Suppressor macrophage treated with lipopolysaccharide for 4 hours (primary cell): Measurements from ENCODE around the gene ADH5.
"Not testable (repeated sequence)": the region's sequence is repeated elsewhere in the genome, so short reads cannot be mapped to it uniquely, and the experiment has no call there.

Source experiments
- DNase-seq: peaks from one replicate; pipeline ENCODE4 v3.0.0-alpha.2; 2020

Gene ADH5

DNA sequence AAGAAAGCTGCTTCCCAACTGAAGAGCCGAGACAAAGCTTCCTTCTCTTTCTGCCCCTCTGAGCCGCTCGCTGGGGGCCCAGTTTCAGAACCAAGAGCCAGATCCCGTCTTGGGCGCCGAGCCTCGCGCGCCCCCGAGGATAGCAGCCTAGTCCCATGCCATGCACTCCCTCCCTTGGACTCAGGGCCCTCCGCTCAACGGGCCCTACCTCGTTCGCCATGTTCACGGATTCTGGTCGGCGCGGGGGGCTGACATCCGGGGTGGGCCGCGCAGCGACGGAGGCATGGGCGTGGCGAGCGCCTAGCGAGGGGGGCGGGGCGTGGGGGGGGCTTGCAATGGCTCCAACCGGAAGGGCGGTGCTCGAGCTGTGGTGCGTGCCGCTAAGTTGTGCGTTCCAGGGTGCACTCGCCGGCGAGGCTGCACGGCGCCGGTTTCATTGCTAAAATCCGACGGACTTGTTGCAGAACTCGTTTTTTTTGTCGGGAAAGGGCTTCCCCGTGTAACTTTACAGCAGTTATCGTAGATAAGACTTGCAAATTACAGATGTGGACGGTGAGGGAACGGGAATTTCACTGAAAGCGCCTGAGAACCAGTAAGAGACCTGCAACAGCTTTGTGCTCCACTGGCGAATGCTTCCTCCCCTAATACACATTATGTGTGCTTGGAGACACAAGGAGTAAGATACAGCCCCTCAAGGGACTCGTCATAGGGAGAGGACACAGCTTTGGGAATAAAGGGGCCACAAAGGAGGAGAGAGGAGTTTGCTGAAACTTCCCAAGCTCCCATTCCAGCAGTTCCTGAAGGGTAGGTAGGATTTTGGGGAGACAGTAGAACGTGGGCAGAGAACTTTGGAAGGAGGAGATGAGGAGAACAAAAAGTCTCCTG is at the start of gene ADH5:
Gene ADH5, minus strand, starts transcription at position 308 of the 885 bp plus-strand sequence. Its CDS starts 88 bp downstream, at position 220.
- DNase-seq: peak; percentile 88

DNA sequence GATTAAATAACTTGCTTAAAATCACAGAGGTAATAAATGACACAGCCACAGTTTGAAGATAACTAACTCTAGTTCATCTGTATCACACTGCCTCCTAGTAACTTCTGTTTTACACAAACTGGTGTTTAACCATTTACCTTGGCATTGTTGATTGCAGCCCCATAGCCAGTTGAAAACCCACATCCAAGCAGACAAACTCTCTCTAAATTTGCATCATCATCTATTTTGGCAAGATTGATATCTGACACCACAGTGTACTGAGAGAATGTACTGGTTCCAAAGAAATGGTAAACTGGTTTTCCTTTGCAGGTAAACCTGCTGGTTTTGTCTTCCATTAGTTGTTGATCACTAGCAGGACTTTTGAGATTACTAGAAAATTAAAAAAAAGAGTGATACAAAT is 47.7 kb upstream of the ADH5 start:
- DNase-seq: no peak

DNA sequence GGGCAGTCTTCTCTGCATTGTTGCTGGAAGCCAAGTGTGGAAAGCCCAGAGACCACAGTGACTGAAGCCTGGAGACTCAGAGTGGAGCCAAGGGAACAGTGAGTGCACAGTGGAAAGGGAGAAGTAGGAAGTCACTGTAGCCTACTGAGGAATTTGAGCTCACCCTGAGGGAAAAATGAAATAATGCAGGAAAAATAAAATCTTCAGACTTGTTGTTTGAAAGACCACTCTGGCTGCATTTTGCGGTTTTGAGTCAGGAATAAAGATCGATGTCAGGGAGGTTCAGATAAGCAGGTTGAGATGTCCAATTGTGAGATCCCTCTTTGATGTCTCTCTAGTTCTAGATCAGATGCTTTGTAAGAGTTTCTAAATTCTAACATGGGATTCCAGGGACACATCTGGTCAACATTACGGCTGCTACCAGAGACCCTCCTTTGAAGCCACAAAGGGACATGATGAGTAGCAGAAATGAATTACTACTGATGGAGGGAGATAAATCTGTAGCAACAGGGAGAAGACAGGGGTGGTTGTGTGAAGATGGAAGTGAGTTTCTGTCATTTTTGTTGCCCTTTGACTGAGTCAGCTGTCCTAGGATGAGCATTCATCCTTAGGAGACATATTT is 47.1 kb upstream of the ADH5 start:
- no peak for DNase-seq

- no peak for DNase-seq
Measured at GRCh38 chr4:99134586-99134985, 46.0 kb upstream of the ADH5 start.

DNA sequence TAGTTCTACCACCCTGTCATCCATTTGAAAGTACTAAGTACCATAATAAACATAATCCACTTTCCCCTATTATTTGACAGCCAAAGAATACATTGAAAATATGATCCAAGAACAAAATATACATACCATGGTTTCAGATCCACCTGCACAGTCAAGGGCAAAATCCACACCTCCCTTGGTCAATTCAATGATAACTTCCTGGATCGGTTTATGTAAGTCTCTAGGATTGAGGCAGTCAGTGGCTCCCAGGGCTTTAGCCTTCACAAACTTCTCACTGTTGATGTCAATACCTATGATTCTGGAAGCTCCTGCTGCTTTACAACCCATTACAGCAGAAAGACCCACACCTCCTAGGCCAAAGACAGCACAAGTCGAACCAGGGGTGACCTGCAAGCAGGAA is 42.8 kb upstream of the ADH5 start:
- DNase-seq: no peak

- DNase-seq: no peak
Measured at GRCh38 chr4:99126376-99126775, 37.8 kb upstream of the ADH5 start.

- no peak for DNase-seq
Measured at GRCh38 chr4:99121008-99121407, 32.4 kb upstream of the ADH5 start.

- no peak for DNase-seq
Measured at GRCh38 chr4:99120501-99120900, 31.9 kb upstream of the ADH5 start.

DNA sequence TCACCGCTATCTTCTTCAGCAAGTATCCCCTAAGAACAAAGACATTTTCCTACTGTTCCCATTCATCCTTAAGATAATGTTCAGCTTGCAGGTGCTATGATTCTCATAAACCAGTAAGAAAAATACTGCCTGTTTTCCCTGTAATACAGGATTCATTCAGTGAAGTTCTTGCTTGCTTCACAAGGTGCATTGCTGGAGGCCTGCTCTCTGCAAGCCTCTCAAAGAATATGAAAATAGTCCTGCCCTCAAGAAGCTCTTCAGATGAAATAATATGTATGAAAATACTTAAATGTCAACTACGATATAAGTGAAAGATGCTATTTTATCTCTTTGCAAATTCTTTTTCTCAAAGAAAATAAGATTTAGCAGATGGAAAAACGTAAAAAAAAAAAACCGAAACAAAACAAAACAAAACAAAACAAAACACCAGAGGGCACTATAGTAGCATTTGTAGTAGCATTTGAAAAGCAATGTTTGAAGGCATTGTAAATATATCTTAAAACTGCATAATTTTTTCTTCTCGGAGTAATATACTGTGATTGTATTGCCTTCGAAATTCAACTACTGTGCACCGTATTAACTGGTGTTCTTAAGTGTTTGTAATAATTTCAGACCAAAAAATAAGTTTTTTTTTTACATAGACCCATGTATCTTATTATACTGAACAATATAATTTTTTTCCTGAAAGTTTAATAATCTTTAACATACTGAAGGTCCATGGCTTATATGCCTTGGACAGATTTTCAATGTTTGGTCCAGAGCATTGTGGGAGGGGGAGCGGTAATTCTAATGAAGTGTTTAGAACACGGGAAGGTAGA is 29.5 kb upstream of the ADH5 start:
- DNase-seq: peak; percentile 20

DNA sequence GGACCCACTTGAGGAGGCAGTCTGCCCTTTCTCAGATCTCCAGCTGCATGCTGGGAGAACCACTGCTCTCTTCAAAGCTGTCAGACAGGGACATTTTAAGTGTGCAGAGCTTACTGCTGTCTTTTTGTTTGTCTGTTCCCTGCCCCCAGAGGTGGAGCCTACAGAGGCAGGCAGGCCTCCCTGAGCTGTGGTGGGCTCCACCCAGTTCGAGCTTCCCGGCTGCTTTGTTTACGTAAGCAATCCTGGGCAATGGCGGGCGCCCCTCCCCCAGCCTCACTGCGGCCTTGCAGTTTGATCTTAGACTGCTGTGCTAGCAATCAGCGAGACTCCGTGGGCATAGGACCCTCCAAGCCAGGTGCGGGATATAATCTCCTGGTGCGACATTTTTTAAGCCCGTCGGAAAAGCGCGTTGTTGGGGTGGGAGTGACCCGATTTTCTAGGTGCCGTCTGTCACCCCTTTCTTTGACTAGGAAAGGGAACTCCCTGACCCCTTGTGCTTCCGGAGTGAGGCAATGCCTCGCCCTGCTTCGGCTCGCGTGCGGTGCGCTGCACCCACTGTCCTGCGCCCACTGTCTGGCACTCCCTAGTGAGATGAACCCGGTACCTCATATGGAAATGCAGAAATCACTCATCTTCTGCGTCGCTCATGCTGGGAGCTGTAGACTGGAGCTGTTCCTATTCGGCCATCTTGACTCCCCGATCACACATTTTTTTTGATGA is 28.7 kb upstream of the ADH5 start:
- DNase-seq: not testable (repeated sequence)

DNA sequence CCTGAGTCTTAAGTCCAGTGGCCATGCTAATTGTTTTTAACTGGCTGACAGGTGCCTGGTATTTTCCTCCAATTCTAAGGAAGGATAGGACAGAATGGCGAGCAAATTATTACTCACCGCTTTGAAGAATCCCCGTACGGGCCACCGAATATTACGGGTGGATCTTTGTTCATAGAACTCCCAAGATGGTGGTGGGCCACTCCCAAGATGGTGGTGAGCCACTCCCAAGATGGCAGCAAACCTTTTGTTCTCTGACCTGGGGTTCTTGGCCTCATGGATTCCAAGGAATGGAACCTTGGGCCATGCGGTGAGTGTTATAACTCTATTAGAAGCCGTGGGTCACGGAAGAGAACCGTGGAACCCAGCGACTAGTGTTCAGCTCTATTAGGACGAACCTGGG is 20.7 kb upstream of the ADH5 start:
- DNase-seq: not testable (repeated sequence)

- DNase-seq: no peak
Measured at GRCh38 chr4:99104153-99104552, 15.6 kb upstream of the ADH5 start.

DNA sequence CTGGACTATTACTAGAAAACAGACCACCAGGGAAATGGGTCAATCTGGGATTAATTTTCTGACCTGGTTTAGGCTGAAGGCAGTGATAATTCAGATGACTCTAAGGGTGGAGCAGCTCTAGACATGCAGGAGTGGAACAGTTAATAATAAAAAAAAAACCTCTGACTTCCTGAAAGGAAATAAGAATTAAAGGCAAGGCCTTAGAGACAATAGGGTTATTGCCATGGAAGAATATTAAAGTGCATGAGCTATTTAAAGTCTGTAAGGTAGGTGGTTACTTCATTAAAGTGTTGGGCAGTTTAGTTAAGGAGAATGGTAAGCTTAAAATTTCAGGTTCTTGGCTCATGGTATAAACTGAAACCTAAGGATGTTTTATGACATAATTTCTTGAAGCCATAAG is 14.6 kb upstream of the ADH5 start:
- DNase-seq: no peak

DNA sequence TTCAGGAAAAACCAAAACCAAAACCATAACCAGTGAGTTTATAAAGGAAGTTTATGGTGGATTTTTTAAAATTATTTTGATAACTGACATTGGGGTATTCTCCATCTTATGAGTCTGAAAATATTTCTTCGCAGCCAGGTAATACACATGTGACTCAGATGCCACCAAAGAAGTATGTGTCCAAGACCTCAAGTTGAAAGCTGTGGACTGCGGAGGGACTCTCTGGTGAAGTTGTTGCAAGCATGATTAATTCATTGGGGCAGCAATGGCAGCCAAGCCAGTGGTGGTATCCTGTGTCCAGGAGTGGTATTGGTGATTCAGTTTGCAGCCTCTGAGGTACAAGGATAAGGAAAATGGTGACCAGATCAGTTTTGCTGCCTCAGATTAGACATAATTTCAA is 14.0 kb upstream of the ADH5 start:
- no peak for DNase-seq

GRCh38 chr4:99100876-99101275 is 12.3 kb upstream of the ADH5 start:
- no peak for DNase-seq

GRCh38 chr4:99099814-99100213 is 11.2 kb upstream of the ADH5 start:
- DNase-seq: not testable (repeated sequence)

DNA sequence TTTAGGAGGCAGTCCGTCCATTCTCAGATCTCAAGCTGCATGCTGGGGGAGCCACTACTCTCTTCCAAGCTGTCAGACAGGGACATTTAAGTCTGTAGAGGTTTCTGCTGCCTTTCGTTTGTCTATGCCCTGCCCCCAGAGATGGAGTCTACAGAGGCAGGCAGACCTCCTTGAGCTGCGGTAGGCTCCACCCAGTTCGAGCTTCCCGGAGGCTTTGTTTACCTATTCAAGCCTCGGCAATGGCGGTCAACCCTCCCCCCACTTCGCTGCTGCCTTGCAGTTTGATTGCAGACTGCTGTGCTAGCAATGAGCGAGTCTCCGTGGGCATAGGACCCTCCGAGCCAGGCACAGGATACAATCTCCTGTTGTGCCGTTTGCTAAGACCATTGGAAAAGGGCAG is 10.7 kb upstream of the ADH5 start:
- no peak for DNase-seq

DNA sequence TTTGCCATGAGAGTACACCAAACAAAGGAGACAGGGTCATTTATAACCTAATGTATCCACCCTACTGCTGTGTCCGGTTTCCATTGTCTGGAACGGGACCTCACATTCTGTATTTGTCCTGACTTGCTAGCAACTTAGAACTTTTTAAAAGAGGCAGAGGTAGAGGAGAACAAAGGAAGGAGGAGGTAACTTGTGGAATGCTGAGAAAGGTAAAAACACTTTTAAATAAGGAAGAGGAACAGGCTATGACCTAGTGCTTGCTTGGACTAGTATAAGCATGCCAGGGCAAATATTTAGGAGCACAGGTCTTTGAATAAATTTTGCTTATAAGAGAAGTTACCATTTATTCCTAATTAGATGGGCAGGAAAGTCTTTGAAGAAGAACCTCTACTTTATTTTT is 3.3 kb upstream of the ADH5 start:
- not testable (repeated sequence) for DNase-seq

GRCh38 chr4:99091216-99091575 is 2.6 kb upstream of the ADH5 start:
- no peak for DNase-seq

GRCh38 chr4:99090481-99091215 is 2.1 kb upstream of the ADH5 start:
- no peak for DNase-seq

- peak; percentile 68 for DNase-seq
Measured at GRCh38 chr4:99088023-99088449, 552 bp downstream of the ADH5 start.

GRCh38 chr4:99084595-99084994 is 4.0 kb downstream of the ADH5 start:
- DNase-seq: no peak
